LHCN-M2 (cell line): ENCODE data around the gene ASB7. TPM values are rescaled to one million over a fixed set of nuclear protein-coding genes. Genes with fewer than 3 reads are reported as not detected.

Experiments used
- DNase-seq: peaks from one replicate; pipeline ENCODE4 v3.0.0-alpha.2; 2012; ENCODE audit warnings: low read depth
- total RNA-seq: library from RNA; depleted of rRNA; stranded (reverse); fragments of >200 nt; gene quantifications from 2 replicates; pipeline ENCODE4 v1.2.3, GENCODE V29; 2014

Gene ASB7
- total RNA-seq, 1 experiment from 2014 or later = 11.0 TPM

GRCh38 chr15:100597862-100598261, 4.5 kb upstream of the ASB7 start:
- DNase-seq = no peak

GRCh38 chr15:100598655-100599054, 3.7 kb upstream of the ASB7 start:
- no peak for DNase-seq

GRCh38 chr15:100601163-100601562, 1.2 kb upstream of the ASB7 start:
- no peak for DNase-seq

GRCh38 chr15:100601617-100602063, 749 bp upstream of the ASB7 start:
- no peak for DNase-seq

- peak; percentile 3 for DNase-seq
Observed at GRCh38 chr15:100602823-100603393, 519 bp downstream of the ASB7 start.

GRCh38 chr15:100612539-100612938, 10.2 kb downstream of the ASB7 start:
- no peak for DNase-seq

- no peak for DNase-seq
Observed at GRCh38 chr15:100613208-100613607, 10.8 kb downstream of the ASB7 start.

- DNase-seq = no peak
Observed at GRCh38 chr15:100614336-100614735, 11.9 kb downstream of the ASB7 start.

- DNase-seq = no peak
Observed at GRCh38 chr15:100614918-100615317, 12.5 kb downstream of the ASB7 start.

- DNase-seq = no peak
Observed at GRCh38 chr15:100615801-100616200, 13.4 kb downstream of the ASB7 start.

GRCh38 chr15:100616700-100617099, 14.3 kb downstream of the ASB7 start:
- DNase-seq = no peak

GRCh38 chr15:100623301-100623700, 20.9 kb downstream of the ASB7 start:
- DNase-seq = peak; percentile 82

GRCh38 chr15:100627789-100628395, 25.5 kb downstream of the ASB7 start:
- DNase-seq = peak; percentile 61

- DNase-seq = no peak
Observed at GRCh38 chr15:100628746-100629145, 26.4 kb downstream of the ASB7 start.

- DNase-seq = no peak
Observed at GRCh38 chr15:100631831-100632230, 29.4 kb downstream of the ASB7 start.

- DNase-seq = no peak
Observed at GRCh38 chr15:100633763-100634075, 31.3 kb downstream of the ASB7 start.

GRCh38 chr15:100635406-100636071, 33.1 kb downstream of the ASB7 start:
- no peak for DNase-seq

GRCh38 chr15:100638177-100638730, 35.9 kb downstream of the ASB7 start:
- no peak for DNase-seq

- no peak for DNase-seq
Observed at GRCh38 chr15:100642213-100642949, 40.0 kb downstream of the ASB7 start.

- DNase-seq = no peak
Observed at GRCh38 chr15:100642950-100643338, 40.6 kb downstream of the ASB7 start.

- DNase-seq = no peak
Observed at GRCh38 chr15:100645671-100646070, 43.3 kb downstream of the ASB7 start.

- DNase-seq = no peak
Observed at GRCh38 chr15:100648951-100649350, 46.6 kb downstream of the ASB7 start.
